RWPE2 (cell line): ENCODE results near the gene PTPN9.
"Not testable (repeated sequence)": the region's sequence is repeated elsewhere in the genome, so short reads cannot be mapped to it uniquely, and the experiment has no call there.

Experiments
- ATAC-seq: fragments of 200-7000 bp; cut with Tn5 transposase; 3 replicates; pipeline ENCODE4 v1.9.1; 2021; ENCODE audit warnings: low read depth
- DNase-seq: peaks from one replicate; pipeline ENCODE4 v3.0.0-alpha.2; 2020; ENCODE audit warnings: low spot score
- H3K27ac ChIP-seq: fragments of 450-650 bp; 2 replicates; pipeline ENCODE4 v1.5.1; 2017; ENCODE audit warnings: mild to moderate bottlenecking; ENCODE audit not compliant: poor library complexity, severe bottlenecking
- H3K27me3 ChIP-seq: fragments of 250-450 bp; sonication (Bioruptor Pico); 2 replicates; pipeline ENCODE4 v1.5.1; 2021; ENCODE audit warnings: mild to moderate bottlenecking, moderate library complexity; ENCODE audit not compliant: insufficient read depth, poor library complexity, severe bottlenecking
- H3K36me3 ChIP-seq: fragments of 250-450 bp; sonication (Bioruptor Pico); 2 replicates; pipeline ENCODE4 v1.5.1; 2020; ENCODE audit warnings: low read depth, mild to moderate bottlenecking, moderate library complexity
- H3K4me1 ChIP-seq: fragments of 250-450 bp; sonication (Bioruptor Pico); 2 replicates; pipeline ENCODE4 v1.5.1; 2021; ENCODE audit warnings: mild to moderate bottlenecking, moderate library complexity; ENCODE audit not compliant: insufficient read depth, poor library complexity, severe bottlenecking
- H3K4me3 ChIP-seq: fragments of 250-450 bp; sonication (Bioruptor Pico); 2 replicates; pipeline ENCODE4 v1.5.1; 2021; ENCODE audit warnings: mild to moderate bottlenecking, moderate library complexity; ENCODE audit not compliant: severe bottlenecking
- H3K9me3 ChIP-seq: fragments of 250-450 bp; sonication (Bioruptor Pico); 2 replicates; pipeline ENCODE4 v1.5.1; 2021; ENCODE audit warnings: mild to moderate bottlenecking, moderate library complexity; ENCODE audit not compliant: severe bottlenecking
- TF ChIP-seq, protein P1 (sequence below): fragments of 450-650 bp; IDR thresholded peaks from one replicate; pipeline ENCODE4 v1.5.1; 2017; ENCODE audit warnings: mild to moderate bottlenecking, moderate library complexity; ENCODE audit not compliant: poor library complexity, severe bottlenecking

The PTPN9 gene

DNA sequence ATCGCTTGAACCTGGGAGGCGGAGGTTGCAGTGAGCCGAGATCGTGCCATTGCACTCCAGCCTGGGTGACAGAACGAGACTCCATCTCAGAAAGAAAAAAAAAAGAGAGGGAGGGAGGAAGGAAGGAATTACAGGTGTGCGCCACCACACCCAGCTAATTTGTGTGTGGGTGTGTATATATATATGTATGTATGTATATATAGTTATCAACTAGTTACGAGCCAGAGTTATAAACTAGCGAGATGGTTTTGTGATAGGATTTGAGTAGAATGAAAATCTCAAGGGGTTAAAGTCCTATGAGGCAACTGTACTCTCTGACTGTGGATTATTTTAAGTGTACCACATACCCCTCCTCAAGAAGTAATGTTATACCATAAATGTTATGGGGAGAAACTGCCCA lies 76.8 kb downstream of the PTPN9 start:
- Histone ChIP-seq H3K27ac (no peak overlapping the region), H3K4me3 (no peak overlapping the region), H3K9me3 (no peaks in the 10 kb centered on the region), H3K27me3 (no peaks in the 10 kb centered on the region), H3K4me1 (no peaks in the 10 kb centered on the region), H3K36me3 (peaks cover 61% of the 10 kb centered on the region)
- TF ChIP-seq, protein P1, sequence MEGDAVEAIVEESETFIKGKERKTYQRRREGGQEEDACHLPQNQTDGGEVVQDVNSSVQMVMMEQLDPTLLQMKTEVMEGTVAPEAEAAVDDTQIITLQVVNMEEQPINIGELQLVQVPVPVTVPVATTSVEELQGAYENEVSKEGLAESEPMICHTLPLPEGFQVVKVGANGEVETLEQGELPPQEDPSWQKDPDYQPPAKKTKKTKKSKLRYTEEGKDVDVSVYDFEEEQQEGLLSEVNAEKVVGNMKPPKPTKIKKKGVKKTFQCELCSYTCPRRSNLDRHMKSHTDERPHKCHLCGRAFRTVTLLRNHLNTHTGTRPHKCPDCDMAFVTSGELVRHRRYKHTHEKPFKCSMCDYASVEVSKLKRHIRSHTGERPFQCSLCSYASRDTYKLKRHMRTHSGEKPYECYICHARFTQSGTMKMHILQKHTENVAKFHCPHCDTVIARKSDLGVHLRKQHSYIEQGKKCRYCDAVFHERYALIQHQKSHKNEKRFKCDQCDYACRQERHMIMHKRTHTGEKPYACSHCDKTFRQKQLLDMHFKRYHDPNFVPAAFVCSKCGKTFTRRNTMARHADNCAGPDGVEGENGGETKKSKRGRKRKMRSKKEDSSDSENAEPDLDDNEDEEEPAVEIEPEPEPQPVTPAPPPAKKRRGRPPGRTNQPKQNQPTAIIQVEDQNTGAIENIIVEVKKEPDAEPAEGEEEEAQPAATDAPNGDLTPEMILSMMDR = no peak
- no peak for DNase-seq
- ATAC-seq = no peak

DNA sequence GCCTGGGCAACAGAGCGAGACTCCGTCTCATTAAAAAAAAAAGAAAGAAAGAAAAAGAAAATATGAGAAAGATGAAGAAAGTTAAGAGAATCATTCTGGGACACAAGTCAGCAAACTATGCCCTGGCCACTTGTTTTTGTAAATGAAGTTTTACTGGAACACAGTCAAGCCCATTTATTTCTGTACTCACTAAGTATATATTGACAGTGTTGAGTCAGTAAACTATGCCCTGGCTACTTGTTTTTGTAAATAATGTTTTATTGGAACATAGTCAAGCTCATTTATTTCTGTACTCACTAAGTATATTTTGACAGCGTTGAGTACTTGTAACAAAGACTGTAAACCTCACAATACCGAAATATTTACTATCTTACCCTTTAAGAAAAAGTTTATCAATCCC lies 85.4 kb downstream of the PTPN9 start:
- Histone ChIP-seq H3K27me3 (no peaks in the 10 kb centered on the region), H3K4me1 (no peaks in the 10 kb centered on the region), H3K27ac (no peak overlapping the region), H3K9me3 (no peaks in the 10 kb centered on the region), H3K36me3 (peaks cover 79% of the 10 kb centered on the region), H3K4me3 (no peak overlapping the region)
- DNase-seq (no peak), ATAC-seq (no peak)
- TF ChIP-seq, protein P1 = no peak

DNA sequence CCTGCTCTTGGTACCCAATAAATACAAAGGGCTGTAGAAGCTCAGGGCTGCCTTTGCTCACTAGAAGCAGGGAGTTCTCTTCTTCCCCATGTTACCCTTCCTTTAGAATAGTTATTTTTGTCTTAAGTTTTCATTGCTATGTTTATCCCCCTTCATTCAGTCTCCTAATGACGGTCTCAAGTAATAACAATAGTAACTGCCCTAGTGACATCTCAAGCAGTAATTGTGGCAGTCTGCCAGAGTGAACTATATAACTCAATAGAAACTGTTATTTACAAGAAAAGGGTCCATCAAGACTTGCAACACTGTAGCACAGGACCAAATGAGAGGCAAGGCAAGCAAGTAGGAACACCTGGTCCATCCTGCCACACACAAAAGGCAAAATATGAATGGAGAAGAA lies 95.2 kb downstream of the PTPN9 start:
- TF ChIP-seq, protein P1 = no peak
- Histone ChIP-seq H3K4me3 (no peak overlapping the region), H3K27me3 (no peaks in the 10 kb centered on the region), H3K27ac (no peak overlapping the region), H3K9me3 (no peaks in the 10 kb centered on the region), H3K4me1 (no peaks in the 10 kb centered on the region), H3K36me3 (peaks cover 59% of the 10 kb centered on the region)
- ATAC-seq (no peak), DNase-seq (no peak)

DNA sequence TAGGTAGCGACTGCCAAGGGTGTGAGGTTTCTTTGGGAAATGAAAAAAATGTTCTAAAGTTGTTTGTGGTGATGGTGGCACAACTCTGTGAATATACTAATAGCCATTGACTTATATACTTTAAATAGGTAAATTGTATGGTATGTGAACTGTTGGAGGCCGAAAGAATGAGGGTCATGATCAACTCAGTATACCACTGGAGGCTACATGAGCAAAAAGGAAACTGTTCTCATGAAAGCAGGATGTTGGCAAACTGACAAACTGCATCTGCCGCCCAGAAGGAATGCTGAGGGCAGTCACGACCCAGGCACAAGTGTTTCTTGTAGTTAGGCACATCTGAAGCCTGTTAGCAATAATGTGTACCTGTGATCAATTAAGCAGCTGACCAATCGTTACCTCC lies 95.6 kb downstream of the PTPN9 start:
- not testable (repeated sequence) for H3K27me3 ChIP-seq, H3K9me3 ChIP-seq, ATAC-seq, H3K27ac ChIP-seq, H3K4me1 ChIP-seq, H3K4me3 ChIP-seq, DNase-seq
- peaks cover 60% of the 10 kb centered on the region for H3K36me3 ChIP-seq

DNA sequence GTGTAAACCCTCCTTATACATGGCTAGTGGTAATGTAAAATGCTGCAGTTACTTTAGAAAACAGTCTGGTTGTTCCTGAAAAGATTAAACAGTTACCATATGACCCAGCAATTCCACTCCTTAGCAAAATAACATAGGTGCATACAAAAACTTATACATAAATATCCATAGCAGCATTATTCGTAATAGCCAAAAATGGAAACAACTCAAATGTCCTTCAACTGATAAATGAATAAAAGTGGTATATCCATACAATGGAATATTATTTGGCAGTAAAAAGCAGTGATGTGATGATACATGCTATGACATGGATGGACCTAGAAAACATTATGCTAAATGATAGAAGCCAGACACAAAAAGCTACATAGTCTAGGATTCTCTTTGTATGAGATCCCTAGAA lies 96.0 kb downstream of the PTPN9 start:
- Histone ChIP-seq H3K4me1 (no peaks in the 10 kb centered on the region), H3K36me3 (peaks cover 60% of the 10 kb centered on the region), H3K9me3 (no peaks in the 10 kb centered on the region), H3K4me3 (no peak overlapping the region), H3K27ac (no peak overlapping the region), H3K27me3 (no peaks in the 10 kb centered on the region)
- TF ChIP-seq, protein P1 = no peak
- ATAC-seq = no peak
- no peak for DNase-seq

DNA sequence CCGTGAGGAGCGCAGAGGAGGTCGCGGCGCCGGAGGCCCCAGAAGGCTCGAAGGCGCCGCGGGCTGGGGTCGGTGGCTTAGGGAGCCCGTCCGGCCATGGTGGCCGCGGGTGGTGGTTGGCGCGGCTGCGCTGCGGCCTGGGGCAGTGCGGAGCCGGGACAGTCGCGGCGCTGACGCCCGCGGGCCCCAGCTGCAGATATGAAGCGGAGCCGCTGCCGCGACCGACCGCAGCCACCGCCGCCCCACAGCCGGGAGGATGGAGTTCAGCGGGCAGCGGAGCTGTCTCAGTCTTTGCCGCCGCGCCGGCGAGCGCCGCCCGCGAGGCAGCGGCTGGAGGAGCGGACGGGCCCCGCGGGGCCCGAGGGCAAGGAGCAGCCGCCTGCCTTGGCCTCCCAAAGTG lies 98.7 kb downstream of the PTPN9 start:
- peaks cover 59% of the 10 kb centered on the region for H3K36me3 ChIP-seq
- not testable (repeated sequence) for H3K4me1 ChIP-seq, DNase-seq, H3K9me3 ChIP-seq, H3K4me3 ChIP-seq, H3K27me3 ChIP-seq, ATAC-seq, H3K27ac ChIP-seq
